NCI-H2107 treated with DMSO at 0.1 percent for 48 hours (cell line): Measurements from ENCODE around the gene UBE2M.

ENCODE experiments used
- DNase-seq: peaks from one replicate; lab custom pipeline; 2025; ENCODE audit not compliant: unreplicated experiment; lab: John Stamatoyannopoulos, UW

Gene UBE2M

GRCh38 chr19:58571575-58571947, 13.2 kb upstream of the UBE2M start:
- DNase-seq: no peak

- no peak for DNase-seq
Observed at GRCh38 chr19:58570770-58571574, 12.6 kb upstream of the UBE2M start.

GRCh38 chr19:58569943-58570670, 11.7 kb upstream of the UBE2M start:
- DNase-seq: no peak

GRCh38 chr19:58569191-58569942, 11.0 kb upstream of the UBE2M start:
- no peak for DNase-seq

GRCh38 chr19:58568453-58569130, 10.2 kb upstream of the UBE2M start:
- DNase-seq: no peak

- no peak for DNase-seq
Observed at GRCh38 chr19:58566989-58567388, 8.6 kb upstream of the UBE2M start.

GRCh38 chr19:58563823-58564222, 5.4 kb upstream of the UBE2M start:
- no peak for DNase-seq

GRCh38 chr19:58563034-58563573, 4.7 kb upstream of the UBE2M start:
- DNase-seq: no peak

- DNase-seq: no peak
Observed at GRCh38 chr19:58562122-58563033, 4.0 kb upstream of the UBE2M start.

- DNase-seq: no peak
Observed at GRCh38 chr19:58561373-58562121, 3.1 kb upstream of the UBE2M start.

GRCh38 chr19:58560921-58561320, 2.5 kb upstream of the UBE2M start:
- DNase-seq: no peak

- DNase-seq: no peak
Observed at GRCh38 chr19:58560007-58560887, 1.8 kb upstream of the UBE2M start.

- DNase-seq: no peak
Observed at GRCh38 chr19:58559275-58560006, 1.0 kb upstream of the UBE2M start.

GRCh38 chr19:58558623-58559274, 338 bp upstream of the UBE2M start:
- no peak for DNase-seq

GRCh38 chr19:58557221-58558065, 968 bp downstream of the UBE2M start:
- DNase-seq: no peak

- no peak for DNase-seq
Observed at GRCh38 chr19:58556622-58557220, 1.7 kb downstream of the UBE2M start.
